ENCODE results near the gene SPOCK2.

Gene SPOCK2

DNA sequence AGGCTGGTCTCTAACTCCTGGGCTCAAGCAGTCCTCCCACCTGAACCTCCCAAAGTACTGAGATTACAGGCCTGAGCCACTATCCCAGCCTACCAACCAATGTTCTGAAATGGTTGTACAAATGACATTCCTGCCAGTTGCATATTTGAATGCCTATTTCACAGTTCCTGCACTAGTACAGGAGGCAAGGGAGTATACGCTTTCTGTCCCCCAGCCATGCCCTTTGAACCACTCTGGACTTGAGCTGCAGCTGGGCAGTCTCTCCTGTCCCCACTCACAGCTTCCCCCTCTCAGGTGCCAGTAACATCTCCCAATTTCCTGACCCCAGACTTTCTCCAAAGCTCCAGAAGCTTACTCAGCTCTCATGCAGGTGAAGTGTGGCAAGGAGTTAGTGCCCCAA lies 58.9 kb downstream of the SPOCK2 start:
- no peak for DNase-seq (ENCODE audit: low read depth)

DNA sequence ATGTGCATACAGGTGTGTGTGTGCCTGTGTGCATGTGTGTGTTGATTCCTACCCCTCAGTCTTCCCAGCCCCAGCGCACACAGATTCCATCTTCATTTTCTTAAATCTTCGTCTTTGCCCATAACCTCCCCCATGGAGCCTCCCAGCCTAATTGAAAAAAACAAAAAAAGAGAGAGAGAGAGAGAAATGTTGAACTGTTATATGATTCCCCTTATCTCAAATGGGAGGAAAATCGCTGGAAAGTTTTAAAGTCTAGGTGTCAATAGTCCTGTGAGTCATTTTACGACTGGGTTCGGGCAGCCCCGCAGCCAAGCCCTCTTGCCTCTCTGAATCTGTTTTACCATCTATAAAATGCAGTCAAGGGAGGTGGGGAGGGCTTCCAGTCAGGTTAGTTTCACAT lies 60.9 kb downstream of the SPOCK2 start:
- DNase-seq (ENCODE audit: low read depth) = no peak

DNA sequence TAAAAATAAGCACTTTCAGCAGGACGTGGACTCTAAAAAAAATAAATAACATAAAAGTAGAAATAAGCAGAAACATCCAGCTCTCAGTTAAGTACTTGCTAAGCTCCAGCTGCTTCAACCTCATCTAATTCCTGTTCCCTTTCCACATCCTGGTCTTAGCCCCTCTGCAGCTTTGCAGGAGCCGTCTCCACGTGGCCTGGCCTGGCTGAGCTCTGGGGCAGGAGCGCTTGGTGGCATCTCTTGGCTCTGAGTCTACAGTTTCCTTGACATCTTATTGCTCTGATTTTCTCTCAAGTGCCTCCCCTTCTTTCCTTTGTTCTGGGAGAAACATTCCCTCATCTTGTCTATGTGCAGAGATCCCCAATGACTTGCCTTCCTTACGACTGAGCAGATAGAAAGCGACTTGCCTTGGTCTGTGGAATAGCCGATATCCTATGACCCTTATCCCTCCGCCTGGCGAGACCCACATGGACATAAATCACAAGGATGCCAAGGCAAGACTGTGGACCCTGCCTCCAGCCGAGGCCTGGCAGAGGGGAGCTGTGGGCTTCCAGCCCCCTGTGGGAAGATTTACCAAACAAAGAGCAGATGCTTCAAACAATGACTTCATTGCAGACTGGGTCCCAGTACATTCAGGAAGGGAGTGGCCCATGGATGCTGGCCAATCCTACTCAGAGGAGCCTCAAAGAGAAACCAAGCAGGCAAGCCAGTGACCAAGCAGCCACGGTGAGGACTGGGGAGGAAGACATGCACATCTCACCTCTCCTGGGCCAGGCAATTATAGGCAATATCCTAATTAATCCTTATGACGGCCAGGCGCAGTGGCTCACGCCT lies 61.9 kb downstream of the SPOCK2 start:
- DNase-seq (ENCODE audit: low read depth) = peak; percentile 23

DNA sequence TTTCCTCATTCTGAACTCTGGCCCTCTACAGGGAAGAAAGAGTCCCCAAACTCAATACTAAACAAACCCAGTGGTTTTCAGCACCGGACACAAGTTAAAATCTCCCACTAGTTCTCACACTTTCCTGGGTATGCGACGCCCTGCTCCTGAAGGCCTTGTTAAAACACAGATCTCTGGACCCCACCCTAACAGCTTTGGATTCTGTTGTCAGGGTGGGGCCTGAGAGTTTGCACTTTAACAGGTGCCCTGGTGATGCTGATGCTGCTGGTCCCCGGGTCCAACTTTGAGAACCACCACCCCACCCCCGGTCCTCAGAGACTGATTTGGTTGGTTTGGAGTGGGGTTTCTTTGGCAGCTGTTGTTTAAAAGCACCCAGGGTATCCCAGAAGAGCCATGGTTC lies 62.5 kb downstream of the SPOCK2 start:
- DNase-seq (ENCODE audit: low read depth) = no peak

DNA sequence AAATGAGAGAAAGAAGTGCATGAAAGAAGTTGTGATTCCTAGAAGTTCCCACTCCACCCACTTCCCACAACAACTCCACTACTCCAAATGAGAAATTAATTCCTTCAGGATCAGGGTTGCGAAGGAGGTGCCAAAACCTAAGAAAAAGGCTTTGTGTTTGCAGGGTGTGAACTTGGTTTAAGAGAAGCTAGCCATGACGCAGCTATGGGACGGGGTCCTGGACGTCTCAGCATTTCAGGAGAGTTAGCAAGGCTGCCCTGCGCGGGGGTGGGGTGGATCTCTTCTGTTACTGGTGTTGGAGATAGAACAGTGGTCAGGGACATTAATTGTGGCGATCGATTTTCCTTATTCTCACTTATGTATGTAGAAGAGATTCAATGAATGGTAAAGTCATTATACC lies 63.0 kb downstream of the SPOCK2 start:
- no peak for DNase-seq (ENCODE audit: low read depth)

DNA sequence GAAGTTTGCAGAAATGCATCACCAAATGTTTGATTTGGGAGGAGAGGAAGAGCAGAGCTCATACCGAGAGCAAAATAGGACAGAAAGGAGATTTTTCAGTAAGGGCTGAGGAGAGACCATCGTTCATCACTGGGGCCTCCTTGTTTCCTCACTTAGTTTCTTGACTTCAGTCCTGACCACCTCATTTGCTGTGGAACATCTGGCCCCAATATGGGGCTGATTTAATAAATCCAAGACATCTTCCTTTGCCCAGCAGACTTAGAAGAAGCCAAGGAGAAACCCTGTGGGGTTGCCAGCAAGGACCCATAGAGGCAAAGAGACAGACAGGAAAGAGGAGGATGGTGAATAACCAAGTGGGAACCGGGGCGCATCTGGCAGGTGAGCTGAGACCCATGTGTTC lies 63.8 kb downstream of the SPOCK2 start:
- DNase-seq (ENCODE audit: low read depth) = no peak

DNA sequence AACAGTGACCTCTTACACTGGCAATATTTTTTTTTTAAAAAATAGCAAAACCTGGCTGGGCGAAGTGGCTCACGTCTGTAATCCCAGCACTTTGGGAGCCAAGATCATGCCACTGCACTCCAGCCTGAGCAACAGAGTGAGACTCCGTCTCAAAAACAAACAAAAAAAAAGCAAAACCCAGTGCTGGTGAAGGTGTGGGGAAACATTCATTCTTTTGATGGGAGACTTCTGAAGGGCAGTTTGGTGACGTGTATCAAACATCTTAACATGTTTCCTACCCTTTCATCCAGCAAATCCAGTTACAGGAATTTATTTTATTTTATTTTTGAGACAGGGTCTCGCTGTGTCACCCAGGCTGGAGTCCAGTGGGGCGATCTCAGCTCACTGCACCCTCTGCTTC lies 66.1 kb downstream of the SPOCK2 start:
- no peak for DNase-seq (ENCODE audit: low read depth)

DNA sequence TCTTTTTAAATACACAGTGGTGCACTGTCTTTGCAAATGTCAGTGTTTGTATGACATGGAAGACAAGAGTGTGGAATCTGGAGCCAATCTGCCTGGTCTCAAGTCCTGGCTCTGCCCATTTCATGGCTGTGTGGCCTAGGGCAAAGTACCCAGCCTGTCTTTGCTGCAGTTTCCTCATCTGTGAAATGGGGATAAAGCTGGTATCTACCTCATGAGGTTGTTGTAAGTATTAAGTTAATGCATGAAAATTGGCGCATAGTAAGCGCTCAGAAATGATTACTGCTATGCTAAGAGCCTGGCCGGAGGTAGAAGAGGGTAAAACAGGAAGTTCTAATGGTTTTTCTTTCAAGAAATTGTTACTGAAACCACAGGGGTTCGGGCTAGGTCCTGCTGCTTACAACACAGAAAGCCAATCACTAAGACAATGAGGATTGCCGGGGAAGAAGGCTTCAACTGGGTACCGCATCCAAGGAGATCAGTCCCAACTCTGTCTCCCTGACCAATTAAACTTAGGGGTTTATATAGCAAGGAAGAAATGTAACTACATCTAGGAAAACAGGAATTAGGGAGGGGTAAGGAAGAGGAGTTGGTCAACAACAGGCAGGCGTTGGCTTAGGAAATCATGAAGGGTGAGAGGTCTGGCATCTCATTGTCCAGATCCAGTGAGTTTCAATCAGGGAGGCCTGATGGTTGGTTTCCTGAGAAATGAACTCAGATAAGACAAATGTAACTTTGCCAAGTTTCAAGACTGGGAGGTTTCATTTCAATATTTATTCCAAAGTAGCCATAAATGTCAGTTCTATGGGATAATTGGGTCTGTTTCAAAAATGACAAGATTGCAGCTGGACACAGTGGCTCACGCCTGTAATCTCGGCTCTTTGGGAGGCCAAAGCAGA lies 67.2 kb downstream of the SPOCK2 start:
- no peak for DNase-seq (ENCODE audit: low read depth)

DNA sequence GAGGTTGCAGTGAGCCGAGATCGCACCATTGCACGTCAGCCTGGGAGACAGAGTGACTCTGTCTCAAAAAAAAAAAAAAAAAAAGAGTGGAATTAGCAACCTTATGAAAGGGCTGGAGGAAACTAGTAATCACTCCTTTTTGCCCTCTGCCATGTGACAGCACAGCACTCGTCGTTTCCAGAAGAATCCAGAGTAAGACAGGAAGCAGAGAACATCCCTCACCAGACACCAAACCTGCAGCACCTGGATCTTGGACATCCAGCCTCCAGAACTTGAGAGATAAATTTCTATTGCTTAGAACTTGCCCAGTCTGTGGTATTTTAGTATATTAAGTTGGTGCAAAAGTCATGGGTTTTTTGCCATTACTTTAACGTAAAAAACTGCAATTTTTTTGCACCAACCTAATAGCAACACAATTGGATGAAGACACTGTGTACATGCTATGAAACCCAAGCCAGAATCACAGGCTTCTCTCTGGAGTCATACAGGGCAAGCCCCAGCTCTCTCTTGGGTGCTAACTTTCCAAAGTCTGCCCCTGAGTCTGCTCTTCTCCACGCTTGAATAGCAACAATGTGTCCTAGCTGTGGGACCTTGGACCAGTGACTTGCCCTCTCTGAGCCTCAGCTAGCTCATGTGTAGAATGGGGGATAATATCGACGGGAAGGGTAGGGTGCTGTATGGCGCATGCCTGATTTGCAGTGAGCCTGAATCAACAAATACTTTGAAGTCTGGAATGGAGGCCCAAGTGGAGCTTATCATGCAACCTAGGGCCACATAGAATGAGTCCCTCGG lies 69.1 kb downstream of the SPOCK2 start:
- DNase-seq (ENCODE audit: low read depth) = no peak

DNA sequence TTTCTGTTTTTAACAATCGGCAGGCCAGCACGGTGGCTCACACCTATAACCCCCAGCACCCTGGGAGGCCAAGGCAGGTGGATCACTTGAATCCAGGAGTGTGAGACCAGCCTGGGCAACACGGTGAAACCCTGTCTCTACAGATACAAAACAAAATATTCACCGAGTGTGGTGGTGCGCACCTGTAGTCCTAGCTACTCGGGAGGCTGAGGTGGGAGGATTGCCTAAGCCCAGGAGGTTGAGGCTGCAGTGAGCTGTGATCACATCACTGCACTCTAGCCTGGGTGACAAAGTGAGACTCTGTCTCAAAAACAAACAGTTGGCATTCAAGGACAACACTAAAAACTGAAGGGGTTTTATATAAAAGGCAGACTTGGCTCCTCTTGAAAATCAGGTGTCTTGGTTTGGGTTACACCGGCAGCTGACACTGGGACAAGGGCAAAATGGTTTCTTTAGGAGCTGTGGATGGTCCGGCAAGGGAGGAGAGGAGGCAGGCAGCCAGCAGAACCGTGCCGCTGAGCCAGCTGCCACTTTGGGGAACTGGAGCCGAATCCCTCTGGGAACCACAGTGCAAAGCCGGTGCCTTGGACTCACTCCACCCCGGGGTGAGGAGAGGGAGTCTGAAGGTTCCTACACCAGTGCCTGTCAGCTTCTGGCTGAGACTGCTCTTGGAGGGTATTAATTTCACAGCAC lies 71.6 kb downstream of the SPOCK2 start:
- DNase-seq (ENCODE audit: low read depth) = no peak

DNA sequence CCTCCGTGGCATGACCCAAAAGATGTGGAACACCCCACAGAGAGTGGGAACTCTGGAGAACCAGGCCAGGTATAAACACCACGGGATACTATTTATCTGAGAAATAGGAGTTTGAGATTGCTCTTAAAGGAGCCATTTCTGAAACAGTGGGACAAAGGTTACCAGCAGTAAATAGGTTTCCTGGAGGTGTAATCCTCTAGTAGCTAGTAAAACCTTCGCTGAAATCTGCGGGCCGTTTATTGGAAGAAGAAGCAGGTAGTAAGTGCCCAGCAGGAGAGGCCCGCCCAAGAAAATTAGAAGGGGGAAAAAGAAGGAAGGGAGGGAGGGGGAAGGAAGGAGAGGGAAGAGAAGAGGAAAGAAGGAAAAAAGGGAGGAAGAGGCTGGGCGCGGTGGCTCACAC lies 72.5 kb downstream of the SPOCK2 start:
- DNase-seq (ENCODE audit: low read depth) = no peak

DNA sequence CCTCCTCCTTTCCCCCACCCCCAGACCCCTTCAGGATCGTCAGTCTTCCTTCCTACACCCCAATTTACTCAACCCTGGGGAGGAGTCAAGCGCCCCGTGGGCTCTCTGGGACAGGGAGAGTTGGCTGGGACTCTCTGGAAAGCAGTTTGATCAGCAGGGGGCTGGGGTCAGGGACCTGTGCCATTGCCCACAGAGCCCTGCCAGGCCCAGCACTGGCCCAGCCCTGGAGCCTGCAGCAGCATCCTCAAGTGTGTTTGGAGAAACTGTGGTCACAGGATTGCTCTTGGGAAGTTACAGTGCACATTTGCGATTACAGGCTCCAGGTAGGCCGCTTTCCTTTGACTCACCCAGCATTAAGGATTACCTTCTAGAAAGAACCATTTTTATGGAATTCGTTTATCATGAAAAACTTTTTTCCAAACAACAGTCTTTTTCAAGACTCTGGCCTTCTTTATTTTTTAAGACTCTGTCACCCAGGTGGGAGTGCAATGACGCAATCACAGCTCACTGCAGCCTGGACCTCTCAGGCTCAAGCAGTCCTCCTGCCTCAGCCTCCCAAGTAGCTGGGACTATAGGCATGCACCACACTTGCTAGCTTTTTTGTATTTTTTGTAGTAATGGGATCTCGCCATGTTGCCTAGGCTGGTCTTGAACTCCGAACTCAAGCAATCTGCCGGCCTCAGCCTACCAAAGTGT lies 73.4 kb downstream of the SPOCK2 start:
- no peak for DNase-seq (ENCODE audit: low read depth)

DNA sequence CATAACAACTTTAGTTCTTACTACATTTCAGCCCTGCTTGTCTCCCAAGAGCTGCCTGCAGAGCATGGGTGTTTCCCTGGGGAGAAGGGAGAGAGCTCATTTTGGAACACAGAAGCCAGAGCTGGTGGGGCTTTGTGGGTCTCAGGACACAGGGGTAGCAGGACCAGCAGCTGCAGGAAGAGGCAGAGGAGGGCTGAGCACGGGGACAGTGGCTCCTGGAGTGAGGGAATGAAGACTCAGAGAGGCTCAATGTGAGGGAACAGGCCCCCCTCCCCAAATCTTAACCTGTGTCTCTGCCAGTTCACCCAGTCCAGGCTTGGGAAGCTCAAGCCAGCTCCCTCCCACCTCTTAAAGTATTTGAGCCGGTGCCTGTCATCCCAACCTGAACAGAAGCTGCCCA lies 74.2 kb downstream of the SPOCK2 start:
- DNase-seq (ENCODE audit: low read depth) = no peak

DNA sequence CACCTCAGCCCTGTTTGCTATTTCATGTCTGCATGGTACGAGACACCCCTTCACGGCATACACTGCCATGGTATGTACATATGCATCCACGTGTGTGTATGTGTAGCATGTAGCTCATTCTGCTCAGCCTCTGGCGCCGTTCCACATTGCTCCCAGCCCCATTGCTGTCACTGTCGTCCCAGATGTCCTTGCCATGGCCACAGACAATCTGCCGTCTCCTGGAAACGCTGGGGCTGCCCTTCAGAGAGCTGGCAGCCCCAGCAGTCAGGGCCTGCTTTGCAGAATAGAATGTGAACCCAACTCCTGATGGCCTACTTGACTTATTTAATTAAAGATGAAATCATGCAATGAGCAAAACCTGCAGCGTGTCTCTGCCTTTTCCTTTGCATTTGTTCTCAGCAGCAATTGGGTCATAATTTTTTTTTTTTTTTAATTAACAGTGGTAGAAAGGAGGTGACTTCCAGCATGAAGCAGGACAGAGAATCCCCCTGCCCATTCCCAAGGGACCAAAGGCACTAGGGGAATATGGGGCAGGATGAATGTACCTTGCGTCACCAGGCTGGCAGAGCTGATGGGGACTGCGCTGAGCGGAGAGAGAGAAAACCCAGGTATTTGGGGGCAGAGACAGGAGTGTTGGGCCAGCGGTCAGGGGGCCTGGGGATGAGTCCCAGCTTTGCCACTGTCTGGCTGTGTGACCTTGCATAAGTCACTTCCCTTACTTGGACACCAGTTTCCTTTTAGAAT lies 75.0 kb downstream of the SPOCK2 start:
- DNase-seq (ENCODE audit: low read depth) = no peak

DNA sequence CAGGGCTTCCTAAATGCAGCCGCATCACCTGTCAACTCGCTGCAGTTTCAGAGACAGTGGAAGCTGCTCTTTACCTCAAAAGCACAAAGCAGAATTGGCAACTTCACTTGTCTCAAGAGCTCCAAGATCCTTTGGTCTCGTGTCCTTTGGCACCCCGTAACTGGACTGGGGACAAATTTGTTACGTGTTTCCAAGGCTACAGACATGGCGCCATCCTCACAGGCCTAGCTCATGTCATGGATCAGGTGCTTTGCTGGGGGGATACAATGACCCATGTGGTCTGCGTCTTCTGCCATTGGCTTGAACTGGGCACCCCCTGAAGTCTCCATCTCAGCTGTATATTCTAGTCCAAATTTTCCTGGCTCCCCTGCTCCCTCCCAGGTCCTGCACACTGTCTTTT lies 75.6 kb downstream of the SPOCK2 start:
- DNase-seq (ENCODE audit: low read depth) = no peak

DNA sequence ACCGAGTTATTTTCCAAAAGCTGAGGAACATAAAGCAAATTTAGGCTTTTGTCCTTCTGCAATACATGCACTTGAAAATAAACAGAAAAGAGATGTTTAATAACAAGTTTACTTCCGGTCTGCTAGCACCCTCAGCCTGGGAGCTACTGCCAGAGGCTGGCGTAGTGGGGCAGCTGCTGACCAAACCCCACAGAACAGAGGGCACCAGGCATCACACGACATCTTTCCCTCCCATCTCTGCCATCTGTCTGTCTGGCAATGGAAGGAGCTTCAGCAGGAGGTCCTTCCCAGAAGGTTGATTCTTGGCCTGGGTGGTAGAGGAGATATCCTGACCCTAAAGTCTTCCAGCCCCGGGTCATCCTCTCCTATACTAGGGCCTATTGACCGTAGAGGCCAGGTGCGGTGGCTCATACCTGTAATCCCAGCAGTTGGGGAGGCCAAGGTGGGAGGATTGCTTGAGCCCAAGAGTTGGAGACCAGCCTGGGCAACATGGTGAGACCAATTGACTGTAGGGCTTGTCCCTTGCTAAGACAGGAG lies 76.3 kb downstream of the SPOCK2 start:
- DNase-seq (ENCODE audit: low read depth) = no peak

DNA sequence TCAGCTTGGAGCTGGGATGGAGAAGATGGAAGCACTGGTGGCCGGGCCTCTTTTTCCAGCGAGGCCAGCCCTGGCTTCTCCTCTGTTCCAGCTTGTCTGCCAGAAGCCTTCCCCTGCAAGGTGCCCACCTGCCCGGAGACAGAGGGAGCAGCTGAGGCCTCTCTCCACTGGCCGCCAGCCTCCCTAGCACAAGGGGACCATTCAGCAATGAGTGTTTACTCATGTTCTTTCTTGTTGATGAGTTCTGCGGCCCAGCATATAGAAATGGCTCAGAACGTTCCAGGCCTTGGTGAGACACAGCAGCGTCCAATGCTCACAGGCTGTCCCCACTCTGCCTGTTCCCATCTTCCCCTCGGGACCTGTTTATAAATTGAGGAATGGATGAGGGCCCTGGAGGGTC lies 76.9 kb downstream of the SPOCK2 start:
- no peak for DNase-seq (ENCODE audit: low read depth)

DNA sequence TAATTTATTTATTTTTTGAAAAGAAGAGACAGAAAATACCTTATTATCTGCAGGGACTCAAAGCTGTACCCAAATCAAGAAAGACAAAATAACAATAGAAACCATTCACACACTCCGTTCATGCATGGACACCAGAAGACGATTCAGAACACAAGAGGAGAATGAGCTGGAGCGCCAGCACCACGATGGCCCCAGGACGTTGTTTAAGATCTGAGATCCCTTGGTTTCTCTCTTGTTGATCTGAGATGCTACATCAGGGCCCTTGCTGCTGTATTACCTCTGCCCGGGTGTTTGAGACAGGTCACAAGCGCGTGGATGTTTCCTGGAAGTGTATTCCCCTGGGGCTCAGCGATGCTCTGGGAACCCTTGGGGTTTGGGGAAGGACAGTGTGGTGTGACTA lies 77.3 kb downstream of the SPOCK2 start:
- DNase-seq (ENCODE audit: low read depth) = no peak

DNA sequence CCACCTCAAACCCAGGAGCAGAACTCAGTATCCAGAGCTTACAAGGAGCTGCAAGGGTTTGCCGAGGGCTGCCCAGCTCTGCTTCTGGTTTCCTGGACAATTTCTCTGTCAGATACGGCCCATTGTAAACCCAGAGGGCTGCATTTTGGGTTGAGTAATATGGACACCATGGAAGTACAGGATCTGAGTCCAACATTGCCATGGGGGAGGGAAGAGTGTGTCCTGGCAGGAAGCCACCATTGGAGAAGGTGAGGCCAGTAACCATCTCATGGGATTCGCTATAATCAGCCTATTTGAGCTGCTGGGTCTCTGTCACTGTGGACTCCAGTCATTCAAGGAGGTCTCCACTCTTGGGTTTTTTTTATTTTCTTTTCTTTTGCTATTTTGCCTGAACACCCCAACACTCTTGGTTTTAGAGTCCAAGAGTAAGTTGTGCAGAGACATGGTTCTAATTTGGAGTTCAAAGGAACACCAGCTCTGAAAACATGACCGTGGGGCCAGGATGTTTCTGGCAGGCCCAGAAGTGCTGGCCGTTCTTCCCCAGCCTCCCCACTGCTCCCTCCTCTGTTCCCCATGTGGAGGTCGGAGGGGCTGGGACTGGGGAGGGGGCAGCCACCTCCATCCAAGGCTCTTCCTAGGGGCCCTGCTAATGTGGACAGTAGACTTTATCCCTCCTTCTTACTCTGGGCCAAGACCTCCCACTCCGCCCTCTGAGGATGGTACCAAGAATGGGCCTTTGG lies 77.9 kb downstream of the SPOCK2 start:
- no peak for DNase-seq (ENCODE audit: low read depth)
